Thyroid gland (tissue), 4 donors: Measurements from ENCODE around the gene TRIM71. TPM values are rescaled to one million over a fixed set of nuclear protein-coding genes. Genes with fewer than 3 reads are reported as not detected.
"Not testable (repeated sequence)": the region's sequence is repeated elsewhere in the genome, so short reads cannot be mapped to it uniquely, and the experiment has no call there.

ENCODE experiments used
- DNase-seq, 2 donors: peaks; one replicate each; pipeline ENCODE4 v3.0.0-alpha.2; 2019
- H3K27ac ChIP-seq, 3 donors: fragments of 200-600 bp; sonication (generic); 1 replicate in 2 of 3; 2 replicates in 1 of 3; pipeline ENCODE4 v1.5.1; 2016 to 2019; ENCODE audit warnings: mild to moderate bottlenecking in 1 of 3, moderate library complexity in 1 of 3
- H3K27me3 ChIP-seq: fragments of 200-600 bp; sonication (generic); one replicate; pipeline ENCODE4 v1.5.1; 2019
- H3K36me3 ChIP-seq, 2 donors: fragments of 200-600 bp; sonication (generic); one replicate each; pipeline ENCODE4 v1.5.1; 2016 to 2019
- H3K4me1 ChIP-seq, 2 donors: fragments of 200-600 bp; sonication (generic); one replicate each; pipeline ENCODE4 v1.5.1; 2017 to 2019
- H3K4me3 ChIP-seq, 3 donors: fragments of 200-600 bp; sonication (generic); replicated peaks in 1 of 3; 1 replicate in 2 of 3; 2 replicates in 1 of 3; pipeline ENCODE4 v1.5.1; 2016; ENCODE audit warnings: mild to moderate bottlenecking in 1 of 3
- H3K9me3 ChIP-seq: fragments of 200-600 bp; sonication (generic); one replicate; pipeline ENCODE4 v1.5.1; 2017
- POLR2A ChIP-seq, 2 donors: fragments of 450-650 bp; IDR thresholded peaks; one replicate each; pipeline ENCODE4 v1.6.1; 2017; ENCODE audit warnings: antibody characterized with exemption in 2 of 2, mild to moderate bottlenecking in 2 of 2, moderate library complexity in 1 of 2
- WGBS, 2 donors: methylation state at CpG; one replicate each; pipeline ENCODE4 v1.1.5; 2017; 5-methylcytosine and 5-hydroxymethylcytosine counted together
- intact Hi-C: fragments of 100-400 bp; cut with DNase I; formaldehyde crosslinking; loops from one replicate; pipeline ENCODE4 v1.15.1; 2023
- total RNA-seq, 4 donors: library from RNA; depleted of rRNA; stranded (reverse); fragments of >200 nt; gene quantifications; one replicate each; pipeline ENCODE4 v1.2.3, GENCODE V29; 2016
- TF ChIP-seq, protein P1 (sequence below), 6 experiments: fragments of 200-600 bp in 3 of 6; fragments of 450-650 bp in 3 of 6; sonication (generic) in 3 of 6; IDR thresholded peaks; one replicate each; pipeline ENCODE4 v1.5.1; 2016 to 2019; ENCODE audit warnings: antibody characterized with exemption in 6 of 6, mild to moderate bottlenecking in 2 of 6, inconsistent platforms in 1 of 6, moderate library complexity in 1 of 6

The TRIM71 gene
- total RNA-seq, 4 donors from 2014 or later: under 0.01 to 0.15 (median 0.13) TPM; not detected in 1

DNA sequence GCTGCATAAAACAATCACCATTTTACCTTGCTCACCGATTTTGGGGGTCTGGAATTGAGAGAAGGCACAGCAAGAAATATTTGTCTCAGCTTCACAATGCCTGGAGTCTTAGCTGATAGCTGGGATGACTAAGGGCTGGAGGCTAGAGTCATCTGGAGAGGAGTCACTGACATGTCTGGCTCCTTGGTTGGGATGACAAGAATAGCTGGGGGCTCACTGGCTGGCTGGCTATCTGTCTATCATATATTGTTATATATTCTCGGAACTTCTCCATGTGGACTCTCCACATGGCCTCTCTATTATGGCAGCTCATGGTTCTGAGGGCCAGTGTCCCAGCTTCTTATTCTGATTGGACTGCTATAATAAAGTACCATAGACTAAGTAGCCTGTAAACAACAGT, 20.0 kb upstream of the TRIM71 start:
- intact Hi-C loops: no loop called here
- Histone ChIP-seq H3K9me3 (no peaks in the 10 kb centered on the region), H3K27me3 (no peaks in the 10 kb centered on the region), H3K27ac (no peak overlapping the region), H3K36me3 (no peaks in the 10 kb centered on the region), H3K4me1 (no peaks in the 10 kb centered on the region), H3K4me3 (no peak overlapping the region)
- WGBS, 2 donors: 88 to 95% methylated on average over 2 of the region's 2 CpGs
- DNase-seq: no peak
- TF ChIP-seq POLR2A (IDR thresholded peaks at IDR 0.05): no peak
- TF ChIP-seq, protein P1, sequence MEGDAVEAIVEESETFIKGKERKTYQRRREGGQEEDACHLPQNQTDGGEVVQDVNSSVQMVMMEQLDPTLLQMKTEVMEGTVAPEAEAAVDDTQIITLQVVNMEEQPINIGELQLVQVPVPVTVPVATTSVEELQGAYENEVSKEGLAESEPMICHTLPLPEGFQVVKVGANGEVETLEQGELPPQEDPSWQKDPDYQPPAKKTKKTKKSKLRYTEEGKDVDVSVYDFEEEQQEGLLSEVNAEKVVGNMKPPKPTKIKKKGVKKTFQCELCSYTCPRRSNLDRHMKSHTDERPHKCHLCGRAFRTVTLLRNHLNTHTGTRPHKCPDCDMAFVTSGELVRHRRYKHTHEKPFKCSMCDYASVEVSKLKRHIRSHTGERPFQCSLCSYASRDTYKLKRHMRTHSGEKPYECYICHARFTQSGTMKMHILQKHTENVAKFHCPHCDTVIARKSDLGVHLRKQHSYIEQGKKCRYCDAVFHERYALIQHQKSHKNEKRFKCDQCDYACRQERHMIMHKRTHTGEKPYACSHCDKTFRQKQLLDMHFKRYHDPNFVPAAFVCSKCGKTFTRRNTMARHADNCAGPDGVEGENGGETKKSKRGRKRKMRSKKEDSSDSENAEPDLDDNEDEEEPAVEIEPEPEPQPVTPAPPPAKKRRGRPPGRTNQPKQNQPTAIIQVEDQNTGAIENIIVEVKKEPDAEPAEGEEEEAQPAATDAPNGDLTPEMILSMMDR (IDR thresholded peaks at IDR 0.05): no peak

DNA sequence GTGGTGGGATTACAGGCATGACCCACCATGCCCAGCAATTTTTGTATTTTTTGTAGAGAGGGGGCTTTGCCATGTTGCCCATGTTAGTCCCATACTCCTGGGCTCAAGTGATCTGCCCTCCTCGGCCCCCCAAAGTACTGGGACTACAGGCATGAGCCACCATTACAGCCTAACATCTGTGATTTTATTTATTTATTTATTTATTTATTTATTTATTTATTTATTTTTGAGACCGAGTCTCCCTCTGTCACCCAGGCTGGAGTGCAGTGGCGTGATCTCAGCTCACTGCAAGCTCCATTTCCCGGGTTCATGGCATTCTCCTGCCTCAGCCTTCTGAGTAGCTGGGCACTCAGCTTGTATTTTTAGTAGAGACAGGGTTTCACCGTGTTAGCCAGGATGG, 16.4 kb upstream of the TRIM71 start:
- H3K36me3 ChIP-seq, DNase-seq, intact Hi-C loops, H3K27ac ChIP-seq, H3K4me1 ChIP-seq, H3K9me3 ChIP-seq, H3K27me3 ChIP-seq, H3K4me3 ChIP-seq: not testable (repeated sequence)
- WGBS, 2 donors: 90 to 91% methylated on average over 5 of the region's 5 CpGs

- H3K4me3 ChIP-seq: no peak overlapping the region
- peaks cover 6 to 19% of the 10 kb centered on the region in 2 donors for H3K4me1 ChIP-seq
- no peaks in the 10 kb centered on the region for H3K36me3 ChIP-seq
- WGBS, 2 donors: 38 to 46% methylated on average over 2 of the region's 2 CpGs
- intact Hi-C loops: no loop called here
- no peak for DNase-seq
- no peaks in the 10 kb centered on the region for H3K9me3 ChIP-seq
- H3K27ac ChIP-seq: no peak overlapping the region
- H3K27me3 ChIP-seq: no peaks in the 10 kb centered on the region
- TF ChIP-seq, protein P1 (IDR thresholded peaks at IDR 0.05): no peak
- TF ChIP-seq POLR2A (IDR thresholded peaks at IDR 0.05): no peak
These were observed 4.6 kb upstream of the TRIM71 start for GRCh38 chr3:32813180-32813579.

- 78 to 86% methylated on average over 6 of the region's 6 CpGs for WGBS, 2 donors
- no peaks in the 10 kb centered on the region for H3K36me3 ChIP-seq
- no peak overlapping the region for H3K27ac ChIP-seq
- no peak for TF ChIP-seq POLR2A (IDR thresholded peaks at IDR 0.05)
- TF ChIP-seq, protein P1 (IDR thresholded peaks at IDR 0.05): no peak
- H3K27me3 ChIP-seq: peaks cover 7% of the 10 kb centered on the region
- no peaks in the 10 kb centered on the region for H3K9me3 ChIP-seq
- no peak for DNase-seq
- H3K4me1 ChIP-seq: peaks cover 6 to 26% of the 10 kb centered on the region in 2 donors
- no peak overlapping the region for H3K4me3 ChIP-seq
- intact Hi-C loops: no loop called here
These were observed 3.4 kb upstream of the TRIM71 start for GRCh38 chr3:32814361-32814760.

GRCh38 chr3:32815841-32816438, 1.9 kb upstream of the TRIM71 start:
- Histone ChIP-seq H3K27ac (no peak overlapping the region), H3K9me3 (no peaks in the 10 kb centered on the region), H3K4me1 (peaks cover 6 to 26% of the 10 kb centered on the region in 2 donors), H3K4me3 (no peak overlapping the region), H3K36me3 (no peaks in the 10 kb centered on the region), H3K27me3 (peaks cover 7% of the 10 kb centered on the region)
- intact Hi-C loops: no loop called here
- TF ChIP-seq, protein P1 (IDR thresholded peaks at IDR 0.05): no peak
- TF ChIP-seq POLR2A (IDR thresholded peaks at IDR 0.05): no peak
- DNase-seq: no peak
- 41 to 43% methylated on average over 21 of the region's 21 CpGs for WGBS, 2 donors
